Retina (tissue), 1 donor: ENCODE data around the gene MLC1.

Experiments
- DNase-seq: peaks from one replicate; pipeline ENCODE4 v3.0.0-alpha.2; 2016

Gene MLC1

GRCh38 chr22:50014053-50014501 lies 71.1 kb downstream of the MLC1 start:
- DNase-seq: no peak

- DNase-seq: no peak
Measured at GRCh38 chr22:50012211-50013181, 72.7 kb downstream of the MLC1 start, which contains the start of gene IL17REL. Gene IL17REL, minus strand, starts transcription at chr22:50012765. Its CDS starts 119 bp downstream, at chr22:50012646.

- no peak for DNase-seq
Measured at GRCh38 chr22:50011447-50012210, 73.6 kb downstream of the MLC1 start.

GRCh38 chr22:50010676-50011446 lies 74.4 kb downstream of the MLC1 start:
- DNase-seq: no peak

GRCh38 chr22:50009765-50010675 lies 75.2 kb downstream of the MLC1 start:
- no peak for DNase-seq
